Measurements from ENCODE around the gene CMTM6.

CMTM6 gene

GRCh38 chr3:32506466-32506865 is 3.8 kb upstream of the CMTM6 start:
- H3K9me2 ChIP-seq (ENCODE audit: low read depth, low read length), result no peaks in the 10 kb centered on the region
- H3K27ac ChIP-seq (ENCODE audit: low read depth, low read length, poor library complexity, severe bottlenecking), result no peak overlapping the region
- no peak overlapping the region for H3K4me2 ChIP-seq (ENCODE audit: low read length)
- no peak overlapping the region for H2AFZ ChIP-seq (ENCODE audit: low read length)
- TF ChIP-seq, protein P1, sequence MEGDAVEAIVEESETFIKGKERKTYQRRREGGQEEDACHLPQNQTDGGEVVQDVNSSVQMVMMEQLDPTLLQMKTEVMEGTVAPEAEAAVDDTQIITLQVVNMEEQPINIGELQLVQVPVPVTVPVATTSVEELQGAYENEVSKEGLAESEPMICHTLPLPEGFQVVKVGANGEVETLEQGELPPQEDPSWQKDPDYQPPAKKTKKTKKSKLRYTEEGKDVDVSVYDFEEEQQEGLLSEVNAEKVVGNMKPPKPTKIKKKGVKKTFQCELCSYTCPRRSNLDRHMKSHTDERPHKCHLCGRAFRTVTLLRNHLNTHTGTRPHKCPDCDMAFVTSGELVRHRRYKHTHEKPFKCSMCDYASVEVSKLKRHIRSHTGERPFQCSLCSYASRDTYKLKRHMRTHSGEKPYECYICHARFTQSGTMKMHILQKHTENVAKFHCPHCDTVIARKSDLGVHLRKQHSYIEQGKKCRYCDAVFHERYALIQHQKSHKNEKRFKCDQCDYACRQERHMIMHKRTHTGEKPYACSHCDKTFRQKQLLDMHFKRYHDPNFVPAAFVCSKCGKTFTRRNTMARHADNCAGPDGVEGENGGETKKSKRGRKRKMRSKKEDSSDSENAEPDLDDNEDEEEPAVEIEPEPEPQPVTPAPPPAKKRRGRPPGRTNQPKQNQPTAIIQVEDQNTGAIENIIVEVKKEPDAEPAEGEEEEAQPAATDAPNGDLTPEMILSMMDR (IDR thresholded peaks at IDR 0.05; ENCODE audit: low read length), result no peak
- TF ChIP-seq EZH2 (IDR thresholded peaks at IDR 0.05; ENCODE audit: borderline replicate concordance, low read length), result no peak
- no peak overlapping the region for H3K4me3 ChIP-seq (ENCODE audit: low read depth, low read length, poor library complexity, severe bottlenecking)
- peaks cover 17% of the 10 kb centered on the region for H3K4me1 ChIP-seq (ENCODE audit: insufficient read depth, low read length, severe bottlenecking)
- H3K9ac ChIP-seq (ENCODE audit: low read length), result no peak overlapping the region
- peaks cover 6% of the 10 kb centered on the region; the same call in 1 of the 2 replicates for H3K79me2 ChIP-seq (ENCODE audit: insufficient read depth, low read length)
- H3K9me3 ChIP-seq (ENCODE audit: low read length), result no peaks in the 10 kb centered on the region
- no peaks in the 10 kb centered on the region for H3K36me3 ChIP-seq (ENCODE audit: insufficient read depth, low read length)
- 0 out of 2 replicates have a peak, but pooled peaks cover 4% of the 10 kb centered on the region for H4K20me1 ChIP-seq (ENCODE audit: insufficient read depth, low read length)
- H3F3A ChIP-seq (ENCODE audit: insufficient read depth, low read length), result no peaks in the 10 kb centered on the region
- no peaks in the 10 kb centered on the region for H3K27me3 ChIP-seq (ENCODE audit: insufficient read depth, low read length)

GRCh38 chr3:32502946-32503286 is 264 bp upstream of the CMTM6 start:
- H3K4me3 ChIP-seq (ENCODE audit: low read depth, low read length, poor library complexity, severe bottlenecking), result peak overlapping the region; percentile 86
- peak overlapping the region; percentile 62 for H3K9ac ChIP-seq (ENCODE audit: low read length)
- peaks cover 13% of the 10 kb centered on the region; the same call in 1 of the 2 replicates for H3K79me2 ChIP-seq (ENCODE audit: insufficient read depth, low read length)
- no peaks in the 10 kb centered on the region for H3K9me3 ChIP-seq (ENCODE audit: low read length)
- peak overlapping the region; percentile 91; the same call in 1 of the 2 replicates for H2AFZ ChIP-seq (ENCODE audit: low read length)
- H3K9me2 ChIP-seq (ENCODE audit: low read depth, low read length), result no peaks in the 10 kb centered on the region
- no peak overlapping the region for H3K27ac ChIP-seq (ENCODE audit: low read depth, low read length, poor library complexity, severe bottlenecking)
- no peaks in the 10 kb centered on the region for H3K27me3 ChIP-seq (ENCODE audit: insufficient read depth, low read length)
- peaks cover 52% of the 10 kb centered on the region for H3K4me1 ChIP-seq (ENCODE audit: insufficient read depth, low read length, severe bottlenecking)
- TF ChIP-seq EZH2 (IDR thresholded peaks at IDR 0.05; ENCODE audit: borderline replicate concordance, low read length), result no peak
- TF ChIP-seq, protein P1 (IDR thresholded peaks at IDR 0.05; ENCODE audit: low read length), result no peak
- 0 out of 2 replicates have a peak, but pooled peaks cover 4% of the 10 kb centered on the region for H4K20me1 ChIP-seq (ENCODE audit: insufficient read depth, low read length)
- peak overlapping the region; percentile 96 for H3K4me2 ChIP-seq (ENCODE audit: low read length)
- no peaks in the 10 kb centered on the region for H3K36me3 ChIP-seq (ENCODE audit: insufficient read depth, low read length)
- H3F3A ChIP-seq (ENCODE audit: insufficient read depth, low read length), result no peaks in the 10 kb centered on the region

DNA sequence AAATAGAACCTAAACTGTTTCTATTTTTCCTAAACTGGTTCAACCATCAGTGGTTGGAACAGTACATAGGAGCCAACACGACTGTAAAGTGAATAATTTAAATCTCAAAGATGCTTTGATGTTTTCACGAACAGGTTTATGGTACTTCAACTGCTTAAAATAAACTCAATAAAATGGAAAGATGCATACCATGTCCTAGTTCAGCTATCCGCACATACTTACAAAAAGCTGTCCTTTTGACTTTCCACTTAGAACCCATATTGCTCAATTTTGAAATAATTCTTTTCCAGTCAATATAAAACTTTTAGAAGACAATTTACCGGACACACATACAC is 902 bp downstream of the CMTM6 start:
- H3K4me1 ChIP-seq (ENCODE audit: insufficient read depth, low read length, severe bottlenecking), result peaks cover 53% of the 10 kb centered on the region
- TF ChIP-seq, protein P1 (IDR thresholded peaks at IDR 0.05; ENCODE audit: low read length), result no peak
- TF ChIP-seq EZH2 (IDR thresholded peaks at IDR 0.05; ENCODE audit: borderline replicate concordance, low read length), result no peak
- H3K27ac ChIP-seq (ENCODE audit: low read depth, low read length, poor library complexity, severe bottlenecking), result peak overlapping the region; percentile 58
- H3K4me3 ChIP-seq (ENCODE audit: low read depth, low read length, poor library complexity, severe bottlenecking), result peak overlapping the region; percentile 86
- peak overlapping the region; percentile 82 for H3K9ac ChIP-seq (ENCODE audit: low read length)
- no peaks in the 10 kb centered on the region for H3K9me3 ChIP-seq (ENCODE audit: low read length)
- H4K20me1 ChIP-seq (ENCODE audit: insufficient read depth, low read length), result 0 out of 2 replicates have a peak, but pooled peaks cover 4% of the 10 kb centered on the region
- no peaks in the 10 kb centered on the region for H3K9me2 ChIP-seq (ENCODE audit: low read depth, low read length)
- no peaks in the 10 kb centered on the region for H3F3A ChIP-seq (ENCODE audit: insufficient read depth, low read length)
- peak overlapping the region; percentile 96 for H3K4me2 ChIP-seq (ENCODE audit: low read length)
- H2AFZ ChIP-seq (ENCODE audit: low read length), result no peak overlapping the region
- no peaks in the 10 kb centered on the region for H3K27me3 ChIP-seq (ENCODE audit: insufficient read depth, low read length)
- H3K36me3 ChIP-seq (ENCODE audit: insufficient read depth, low read length), result no peaks in the 10 kb centered on the region
- H3K79me2 ChIP-seq (ENCODE audit: insufficient read depth, low read length), result peaks cover 13% of the 10 kb centered on the region; the same call in 1 of the 2 replicates
